Mucosa of descending colon (tissue), 3 donors: Measurements from ENCODE around the gene CTSF. TPM values are rescaled to one million over a fixed set of nuclear protein-coding genes. Genes with fewer than 3 reads are reported as not detected.
A peak's percentile ranks its signal among the peaks of the same experiment; 100 is the strongest.

ENCODE experiments used
- ATAC-seq: fragments of 200-7000 bp; cut with Tn5 transposase; one replicate; pipeline ENCODE4 v1.9.1; 2020; ENCODE audit warnings: mild to moderate bottlenecking, moderate library complexity
- DNase-seq, 3 donors: peaks; one replicate each; pipeline ENCODE4 v3.0.0-alpha.2; 2020
- H3K36me3 ChIP-seq: fragments of 200-600 bp; one replicate; pipeline ENCODE4 v1.8.0; 2021; ENCODE audit warnings: low read depth, mild to moderate bottlenecking
- H3K4me1 ChIP-seq: fragments of 200-600 bp; one replicate; pipeline ENCODE4 v1.8.0; 2021; ENCODE audit warnings: low read depth, mild to moderate bottlenecking
- H3K4me3 ChIP-seq: fragments of 200-600 bp; one replicate; pipeline ENCODE4 v1.8.0; 2021; ENCODE audit warnings: mild to moderate bottlenecking
- H3K9me3 ChIP-seq: fragments of 200-600 bp; one replicate; pipeline ENCODE4 v1.8.0; 2021; ENCODE audit warnings: mild to moderate bottlenecking
- CTCF ChIP-seq: fragments of 200-600 bp; IDR thresholded peaks from one replicate; pipeline ENCODE4 v1.8.0; 2022; ENCODE audit warnings: antibody characterized with exemption, mild to moderate bottlenecking
- intact Hi-C, 2 donors: fragments of 100-400 bp; cut with DNase I in 1 of 2; cut with micrococcal nuclease in 1 of 2; formaldehyde crosslinking; loops; one replicate each; pipeline versions ENCODE4 v1.11.0 to v1.11.1; 2022; cut with DNase I, micrococcal nuclease
- total RNA-seq, 3 donors: library from RNA; stranded (reverse); fragmentation: NEBNext Ultra II Directional in 2 of 3; extraction: Animal tissue kit (Norgen Biotek cat#: 25700) in 2 of 3; gene quantifications; one replicate each; pipeline versions ENCODE4 v1.2.1 to v1.2.4, GENCODE V29; 2021 to 2023
- donor health status: DM: no; HTN: no; CAD: no; lungs with moderate emphysema.
- donor health status: DM: no; HTN: no; CAD: no.
- donor health status: DM: no; HTN: yes; CAD: no.

CTSF gene
- total RNA-seq, 3 donors from 2014 or later, result 5.8 to 84.3 (median 8.3) TPM

GRCh38 chr11:66531841-66532240 is 36.6 kb downstream of the CTSF start:
- H3K36me3 ChIP-seq, result no peaks in the 10 kb centered on the region
- ATAC-seq (no peak), DNase-seq (no peak)
- intact Hi-C loops, result no loop called here
- H3K9me3 ChIP-seq, result no peaks in the 10 kb centered on the region
- no peak for TF ChIP-seq CTCF
- H3K4me1 ChIP-seq, result no peaks in the 10 kb centered on the region
- H3K4me3 ChIP-seq, result no peak overlapping the region

- ATAC-seq, result peak; percentile 10
Measured at GRCh38 chr11:66530927-66531709, 37.3 kb downstream of the CTSF start.

GRCh38 chr11:66529655-66530054 is 38.8 kb downstream of the CTSF start:
- ATAC-seq (peak; percentile 19), DNase-seq (peak in 1 of 3 donors; percentile 40)
- intact Hi-C loops, result no loop called here
- H3K4me1 ChIP-seq, result no peaks in the 10 kb centered on the region
- no peak for TF ChIP-seq CTCF
- no peaks in the 10 kb centered on the region for H3K9me3 ChIP-seq
- H3K36me3 ChIP-seq, result no peaks in the 10 kb centered on the region
- no peak overlapping the region for H3K4me3 ChIP-seq

More at GRCh38 chr11:66530927-66531709, 37.3 kb downstream of the CTSF start:
- intact Hi-C loops, result no loop called here
- Histone ChIP-seq H3K4me1 (no peaks in the 10 kb centered on the region), H3K4me3 (no peak overlapping the region), H3K9me3 (no peaks in the 10 kb centered on the region), H3K36me3 (no peaks in the 10 kb centered on the region)
- DNase-seq, result no peak
- TF ChIP-seq CTCF, result no peak

GRCh38 chr11:66529069-66529468 is 39.3 kb downstream of the CTSF start:
- H3K36me3 ChIP-seq, result no peaks in the 10 kb centered on the region
- DNase-seq (peak in 1 of 3 donors; percentile 21), ATAC-seq (no peak)
- no peaks in the 10 kb centered on the region for H3K9me3 ChIP-seq
- no peak overlapping the region for H3K4me3 ChIP-seq
- intact Hi-C loops, result no loop called here
- no peak for TF ChIP-seq CTCF
- H3K4me1 ChIP-seq, result no peaks in the 10 kb centered on the region

- Histone ChIP-seq H3K4me1 (no peaks in the 10 kb centered on the region), H3K4me3 (no peak overlapping the region), H3K9me3 (no peaks in the 10 kb centered on the region), H3K36me3 (no peaks in the 10 kb centered on the region)
- ATAC-seq, result no peak
- no peak for DNase-seq
- intact Hi-C loops, result no loop called here
- no peak for TF ChIP-seq CTCF
Measured at GRCh38 chr11:66524304-66525040, 43.9 kb downstream of the CTSF start.
